HepG2 (cell line): Measurements from ENCODE around the gene CASD1. TPM values are rescaled to one million over a fixed set of nuclear protein-coding genes. Genes with fewer than 3 reads are reported as not detected.

ENCODE experiments used
- ATAC-seq: fragments of 200-7000 bp; cut with Tn5 transposase; 3 replicates; pipeline ENCODE4 v1.9.1; 2020; ENCODE audit warnings: mild to moderate bottlenecking, moderate library complexity
- BruUV-seq: library from RNA; stranded (reverse); fragments of 400-500 nt; replicated peaks from 2 replicates; lab custom pipeline; 2021; lab: Mats Ljungman, UMichigan
- CTCF ChIA-PET: fragments of 300-600 bp; formaldehyde crosslinking; extraction: SDS; loops from one replicate; lab custom pipeline; 2021; ENCODE audit warnings: low total read pairs, inconsistent platforms, low intra/inter-chr PET ratio; lab: Yijun Ruan, JAX
- POLR2A ChIA-PET: fragments of 350-600 bp; sonication (Branson Sonifier 250); formaldehyde crosslinking; loops from one replicate; lab custom pipeline; 2020; ENCODE audit warnings: antibody characterized with exemption, inconsistent platforms; lab: Yijun Ruan, JAX
- DNase-seq: peaks from one replicate; pipeline ENCODE4 v3.0.0-alpha.2; 2015; ENCODE audit warnings: low spot score
- FAIRE-seq: peaks from 3 replicates; lab custom pipeline; 2011; peaks lifted over from hg19 to GRCh38; lab: Jason Lieb, UNC
- H2AFZ ChIP-seq: one replicate; pipeline ENCODE4 v1.6.1; 2011; ENCODE audit warnings: low read length, inconsistent platforms
- H3K27ac ChIP-seq: fragments of 300-600 bp; 3 replicates; pipeline ENCODE4 v1.8.0; 2011; ENCODE audit warnings: mixed run types, mild to moderate bottlenecking, mixed read lengths, low read length, inconsistent platforms; ENCODE audit not compliant: insufficient read depth; ENCODE audit errors: extremely low read length
- H3K27me3 ChIP-seq, 2 experiments: fragments of 200-600 bp in 1 of 2; 2 replicates in 1 of 2; 3 replicates in 1 of 2; pipeline versions ENCODE4 v1.6.0 to v1.8.0; 2011; ENCODE audit warnings: low read length in 2 of 2, mild to moderate bottlenecking in 2 of 2, moderate library complexity in 2 of 2, inconsistent platforms in 1 of 2; ENCODE audit not compliant: insufficient read depth in 2 of 2, control insufficient read depth in 1 of 2
- H3K36me3 ChIP-seq, 2 experiments: fragments of 200-600 bp in 1 of 2; replicated peaks in 1 of 2; 2 replicates in 1 of 2; 3 replicates in 1 of 2; pipeline versions ENCODE4 v1.5.1 to v1.8.0; 2011; ENCODE audit warnings: low read length in 2 of 2, inconsistent platforms in 1 of 2; ENCODE audit not compliant: insufficient read depth in 2 of 2, control insufficient read depth in 1 of 2
- H3K4me1 ChIP-seq: 2 replicates; pipeline ENCODE4 v1.5.1; 2012; ENCODE audit warnings: low read length, inconsistent platforms; ENCODE audit not compliant: insufficient read depth
- H3K4me2 ChIP-seq: 2 replicates; pipeline ENCODE4 v1.6.0; 2011; ENCODE audit warnings: low read depth, low read length, inconsistent platforms
- H3K4me3 ChIP-seq, 3 experiments: fragments of 200-600 bp in 1 of 3; sonication (generic), shearing (Covaris generic) in 1 of 3; replicated peaks in 1 of 3; 2 replicates each; pipeline ENCODE4 v1.5.1; 2011 to 2016; ENCODE audit warnings: low read length in 3 of 3, inconsistent platforms in 2 of 3, low read depth in 2 of 3, mild to moderate bottlenecking in 2 of 3, control low read depth in 1 of 3, mixed read lengths in 1 of 3; ENCODE audit not compliant: insufficient read depth in 1 of 3
- H3K79me2 ChIP-seq: one replicate; pipeline ENCODE4 v1.6.1; 2011; ENCODE audit warnings: low read length, inconsistent platforms; ENCODE audit not compliant: insufficient read depth
- H3K9ac ChIP-seq: 2 replicates; pipeline ENCODE4 v1.6.0; 2011; ENCODE audit warnings: mild to moderate bottlenecking, low read depth, low read length, inconsistent platforms; ENCODE audit not compliant: insufficient read depth
- H3K9me3 ChIP-seq: 2 replicates; pipeline ENCODE4 v1.5.1; 2012; ENCODE audit warnings: mild to moderate bottlenecking, low read length
- H4K20me1 ChIP-seq: 2 replicates; pipeline ENCODE4 v1.6.0; 2011; ENCODE audit warnings: inconsistent platforms, mild to moderate bottlenecking, low read length, moderate library complexity; ENCODE audit not compliant: insufficient read depth
- ARID5B ChIP-seq: IDR thresholded peaks from 2 replicates; pipeline ENCODE4 v1.4.0; 2020; ENCODE audit warnings: mild to moderate bottlenecking, missing genetic modification reagents
- EP300 ChIP-seq, 3 experiments: sonication (generic) in 1 of 3; formaldehyde crosslinking in 1 of 3; IDR thresholded peaks; 2 replicates each; pipeline versions ENCODE4 v1.5.1 to v1.6.1; 2011 to 2020; ENCODE audit warnings: low read depth in 2 of 3, low read length in 2 of 3, borderline replicate concordance in 1 of 3, improper control_type of control experiment in 1 of 3, mild to moderate bottlenecking in 1 of 3, missing genetic modification reagents in 1 of 3, moderate library complexity in 1 of 3
- FOXA1 ChIP-seq, 2 experiments: fragments of 450-650 bp in 1 of 2; sonication (generic) in 1 of 2; formaldehyde crosslinking in 1 of 2; IDR thresholded peaks; 2 replicates each; pipeline versions ENCODE4 v1.4.0 to v1.6.1; 2016 to 2020; ENCODE audit warnings: missing genetic modification reagents in 1 of 2
- FOXP4 ChIP-seq: sonication (generic); formaldehyde crosslinking; IDR thresholded peaks from 2 replicates; pipeline ENCODE4 v1.4.0; 2020; ENCODE audit warnings: missing genetic modification reagents
- GATAD2A ChIP-seq: IDR thresholded peaks from 2 replicates; pipeline ENCODE4 v1.6.1; 2016
- NCOA2 ChIP-seq: sonication (generic); formaldehyde crosslinking; IDR thresholded peaks from 2 replicates; pipeline ENCODE4 v1.8.0; 2022; ENCODE audit warnings: inconsistent platforms
- NR2F6 ChIP-seq, 2 experiments: IDR thresholded peaks; 2 replicates each; pipeline ENCODE4 v1.6.1; 2016; ENCODE audit warnings: antibody characterized with exemption in 1 of 2, mild to moderate bottlenecking in 1 of 2
- RARA ChIP-seq: IDR thresholded peaks from 2 replicates; pipeline ENCODE4 v1.6.1; 2016; ENCODE audit warnings: missing genetic modification reagents, missing compliant biosample characterization
- RARG ChIP-seq: sonication (generic); formaldehyde crosslinking; IDR thresholded peaks from 2 replicates; pipeline ENCODE4 v1.4.0; 2020; ENCODE audit warnings: low read depth, mild to moderate bottlenecking, missing genetic modification reagents
- SIX1 ChIP-seq: sonication (generic); formaldehyde crosslinking; IDR thresholded peaks from 2 replicates; pipeline ENCODE4 v1.4.0; 2020; ENCODE audit warnings: missing genetic modification reagents, borderline replicate concordance
- SRF ChIP-seq: IDR thresholded peaks from 2 replicates; pipeline ENCODE4 v1.6.1; 2011; ENCODE audit warnings: mild to moderate bottlenecking, low read depth, low read length, moderate library complexity
- STAT6 ChIP-seq: sonication (generic); formaldehyde crosslinking; IDR thresholded peaks from 2 replicates; pipeline ENCODE4 v1.4.0; 2020; ENCODE audit warnings: missing genetic modification reagents, mild to moderate bottlenecking, borderline replicate concordance
- TOPORS ChIP-seq: sonication (generic); formaldehyde crosslinking; IDR thresholded peaks from 2 replicates; pipeline ENCODE4 v1.8.0; 2023; ENCODE audit warnings: mild to moderate bottlenecking, missing genetic modification reagents
- ZNF672 ChIP-seq: sonication (generic); formaldehyde crosslinking; IDR thresholded peaks from 2 replicates; pipeline ENCODE4 v1.8.1; 2022; ENCODE audit warnings: missing genetic modification reagents
- ZNF792 ChIP-seq: IDR thresholded peaks from 2 replicates; pipeline ENCODE4 v1.6.1; 2016
- WGBS: methylation state at CpG from one replicate; pipeline ENCODE4 v1.1.6; 2017; ENCODE audit warnings: low lambda C conversion rate; 5-methylcytosine and 5-hydroxymethylcytosine counted together
- in situ Hi-C: cut with HindIII; loops from 2 replicates; pipeline ENCODE4 v1.10.0; 2017; ENCODE audit warnings: low pct_unique_long_range_greater_than_20kb; ENCODE audit not compliant: extremely low pct_ligation_motif_present
- intact Hi-C: fragments of 100-400 bp; cut with micrococcal nuclease; formaldehyde crosslinking; loops from one replicate; pipeline ENCODE4 v1.10.0; 2022; ENCODE audit not compliant: unreplicated experiment
- polyA plus RNA-seq, 8 experiments: library from polyadenylated mRNA; depleted of rRNA in 3 of 8; stranded (reverse) in 7 of 8; unstranded in 1 of 8; fragments of >200 nt; fragmentation: Illumina TruSeq in 4 of 8; extraction: Trizol in 4 of 8; gene quantifications; 2 replicates each; pipeline versions ENCODE4 v1.2.1 to v1.2.3, GENCODE V29; 2011 to 2016; ENCODE audit warnings: low read depth in 4 of 8, missing spikeins in 1 of 8, mixed read lengths in 1 of 8; ENCODE audit not compliant: insufficient read depth in 1 of 8
- total RNA-seq, 5 experiments: library from RNA; depleted of rRNA; stranded (reverse); fragments of >200 nt; fragmentation: Illumina TruSeq; extraction: Trizol; gene quantifications; 2 replicates each; pipeline ENCODE4 v1.2.3, GENCODE V29; 2016; ENCODE audit warnings: low read depth in 1 of 5

Gene CASD1
- total and polyA plus RNA-seq, 2 of the 13 experiments (the other 11 are each of a cell fraction or from before 2014, with no cell fraction given): 22.9 to 32.6 TPM

- TF ChIP-seq STAT6 (CRISPR knock-in tag): no peak
- TF ChIP-seq TOPORS: no peak
Measured at GRCh38 chr7:94498918-94499317, 10.7 kb upstream of the CASD1 start (continued).

GRCh38 chr7:94507462-94507861, 2.1 kb upstream of the CASD1 start:
- no peak overlapping the region for H2AFZ ChIP-seq
- in situ Hi-C loops: no loop called here
- no TSS peak for BruUV-seq
- peaks cover 52% of the 10 kb centered on the region for H3K4me1 ChIP-seq
- H3K27me3 ChIP-seq: no peaks in the 10 kb centered on the region
- no peaks in the 10 kb centered on the region for H4K20me1 ChIP-seq
- ChIA-PET POLR2A (no interaction called here), CTCF (no interaction called here)
- DNase-seq: peak; percentile 62
- no peak overlapping the region for H3K4me3 ChIP-seq
- no peak overlapping the region for H3K9ac ChIP-seq
- no peaks in the 10 kb centered on the region for H3K9me3 ChIP-seq
- peak; percentile 63 for FAIRE-seq
- ATAC-seq: peak; percentile 16; the same call in 1 of the 3 replicates
- intact Hi-C loops: no loop called here
- H3K79me2 ChIP-seq: peaks cover 23% of the 10 kb centered on the region
- H3K36me3 ChIP-seq: no peaks in the 10 kb centered on the region
- H3K4me2 ChIP-seq: peak overlapping the region; percentile 55
- H3K27ac ChIP-seq: peak overlapping the region; percentile 20
- WGBS: 38% methylated on average over 1 of the region's 1 CpG
- TF ChIP-seq NR2F6 (IDR thresholded peaks at IDR 0.05): no peak
- TF ChIP-seq NR2F6 (CRISPR knock-in tag; IDR thresholded peaks at IDR 0.05): peak; percentile 33; the same call in 1 of the 2 replicates
- peak; percentile 81 for TF ChIP-seq FOXP4
- TF ChIP-seq EP300 (IDR thresholded peaks at IDR 0.05; ENCODE audit: low read depth in 2 of 2, low read length in 2 of 2): peak in 1 of 2 experiments; percentile 52; a peak in 2 of 4 replicates
- TF ChIP-seq EP300 (CRISPR knock-in tag; IDR thresholded peaks at IDR 0.05; ENCODE audit: borderline replicate concordance): no peak
- no peak for TF ChIP-seq ZNF672 (CRISPR knock-in tag)
- TF ChIP-seq RARA (CRISPR knock-in tag): peak; percentile 15; the same call in 1 of the 2 replicates
- peak; percentile 52; the same call in 1 of the 2 replicates for TF ChIP-seq NCOA2 (CRISPR knock-in tag)
- peak; percentile 51; the same call in 1 of the 2 replicates for TF ChIP-seq GATAD2A (CRISPR knock-in tag)
- no peak for TF ChIP-seq RARG (CRISPR knock-in tag)
- peak; percentile 50; the same call in 1 of the 2 replicates for TF ChIP-seq ZNF792
- peak; percentile 80 for TF ChIP-seq ARID5B (CRISPR knock-in tag)
- TF ChIP-seq FOXA1 (IDR thresholded peaks at IDR 0.05): peak; percentile 26; the same call in 1 of the 2 replicates
- TF ChIP-seq FOXA1 (CRISPR knock-in tag; IDR thresholded peaks at IDR 0.05): peak; percentile 64
- peak; percentile 88 for TF ChIP-seq SRF
- TF ChIP-seq SIX1 (CRISPR knock-in tag): 0 out of 2 replicates have a peak, but pooled peaks have one; percentile 23
